ENCODE data around the gene CSF2. TPM values are rescaled to one million over a fixed set of nuclear protein-coding genes. Genes with fewer than 3 reads are reported as not detected.
A peak's percentile ranks its signal among the peaks of the same experiment; 100 is the strongest.

Gene CSF2
- total RNA-seq (2021; fragmentation: NEBNext Ultra II Directional; extraction: Animal tissue kit (Norgen Biotek cat#: 25700)), result under 1 TPM in 1 of 6 experiments, not detected in 5; 0.21 TPM
- long read RNA-seq, result 0 reads

- TF ChIP-seq CTCF (IDR thresholded peaks at IDR 0.05), result no peak
- no peak within 1 kb of the TSS for H3K4me3 Mint-ChIP-seq
- peaks cover 1% of the 10 kb centered on the region for H3K27me3 Mint-ChIP-seq (ENCODE audit: insufficient read depth)
- peaks cover 39% of the 10 kb centered on the region for H3K4me1 Mint-ChIP-seq (ENCODE audit: low read depth)
- no peaks in the 10 kb centered on the region for H3K9me3 Mint-ChIP-seq
- H3K36me3 Mint-ChIP-seq (ENCODE audit: low read depth), result no peaks in the 10 kb centered on the region
- peak; percentile 32 for DNase-seq
- no peak within 1 kb of the TSS for H3K27ac Mint-ChIP-seq
Observed at GRCh38 chr5:132073231-132074013, at the start of gene CSF2. CSF2 (plus strand) TSS chr5:132073789; CDS start chr5:132073824, 35 bp downstream.

DNA sequence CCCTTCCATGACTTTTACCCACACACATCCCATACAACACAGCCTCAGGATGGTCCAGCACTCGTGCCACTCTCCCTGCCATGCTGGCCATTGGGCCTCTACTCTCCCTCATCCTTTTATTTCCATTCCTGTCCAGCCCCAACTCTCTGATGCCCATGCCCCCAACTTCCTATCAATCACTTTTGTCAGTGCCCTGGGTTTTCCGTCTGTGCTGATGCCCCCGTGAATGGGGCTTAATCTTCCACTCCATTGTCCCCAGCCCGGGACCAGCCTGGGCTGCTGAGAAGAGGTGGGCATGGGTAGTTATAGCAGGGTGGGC lies 49.5 kb upstream of the CSF2 start:
- no peak overlapping the region for H3K4me3 Mint-ChIP-seq
- no peaks in the 10 kb centered on the region for H3K36me3 Mint-ChIP-seq (ENCODE audit: low read depth)
- peaks cover 20% of the 10 kb centered on the region for H3K4me1 Mint-ChIP-seq (ENCODE audit: low read depth)
- DNase-seq, result no peak
- H3K27ac Mint-ChIP-seq, result no peak overlapping the region
- no peaks in the 10 kb centered on the region for H3K9me3 Mint-ChIP-seq
- peaks cover 11% of the 10 kb centered on the region for H3K27me3 Mint-ChIP-seq (ENCODE audit: insufficient read depth)
- TF ChIP-seq CTCF (IDR thresholded peaks at IDR 0.05), result no peak

DNA sequence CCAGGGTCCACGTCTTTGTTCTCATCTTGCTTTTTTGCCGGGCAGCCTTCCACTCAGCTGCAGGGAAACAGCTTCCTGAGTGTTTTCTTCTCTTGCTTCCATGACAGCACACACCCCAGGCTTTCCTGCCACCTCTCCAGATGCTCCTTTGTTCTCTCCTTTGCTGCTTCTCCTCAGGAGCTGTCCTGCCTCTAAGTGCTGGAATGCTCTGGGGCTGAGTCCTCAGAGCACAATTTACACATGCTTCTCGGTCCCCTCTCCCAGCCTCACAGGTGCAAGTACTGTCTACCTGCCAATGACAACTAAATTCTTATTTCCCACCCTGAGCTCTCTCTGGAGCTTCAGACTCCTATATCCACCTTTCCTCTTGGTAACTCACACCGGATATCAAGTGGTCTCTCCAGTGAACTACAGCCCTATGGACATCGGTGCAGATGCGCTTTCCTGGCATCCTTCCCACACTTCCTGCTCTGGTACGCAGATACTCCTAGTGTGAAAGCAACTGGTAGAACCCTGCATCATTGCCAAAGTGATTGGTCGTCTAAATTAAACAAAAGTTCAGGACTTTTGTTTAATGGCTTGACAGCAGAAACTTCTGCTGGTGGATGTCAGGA lies 48.7 kb upstream of the CSF2 start:
- Mint-ChIP-seq H3K36me3 (ENCODE audit: low read depth) (no peaks in the 10 kb centered on the region), H3K27ac (no peak overlapping the region), H3K27me3 (ENCODE audit: insufficient read depth) (peaks cover 10% of the 10 kb centered on the region), H3K4me3 (no peak overlapping the region), H3K4me1 (ENCODE audit: low read depth) (peaks cover 20% of the 10 kb centered on the region), H3K9me3 (no peaks in the 10 kb centered on the region)
- no peak for TF ChIP-seq CTCF (IDR thresholded peaks at IDR 0.05)
- DNase-seq, result no peak

DNA sequence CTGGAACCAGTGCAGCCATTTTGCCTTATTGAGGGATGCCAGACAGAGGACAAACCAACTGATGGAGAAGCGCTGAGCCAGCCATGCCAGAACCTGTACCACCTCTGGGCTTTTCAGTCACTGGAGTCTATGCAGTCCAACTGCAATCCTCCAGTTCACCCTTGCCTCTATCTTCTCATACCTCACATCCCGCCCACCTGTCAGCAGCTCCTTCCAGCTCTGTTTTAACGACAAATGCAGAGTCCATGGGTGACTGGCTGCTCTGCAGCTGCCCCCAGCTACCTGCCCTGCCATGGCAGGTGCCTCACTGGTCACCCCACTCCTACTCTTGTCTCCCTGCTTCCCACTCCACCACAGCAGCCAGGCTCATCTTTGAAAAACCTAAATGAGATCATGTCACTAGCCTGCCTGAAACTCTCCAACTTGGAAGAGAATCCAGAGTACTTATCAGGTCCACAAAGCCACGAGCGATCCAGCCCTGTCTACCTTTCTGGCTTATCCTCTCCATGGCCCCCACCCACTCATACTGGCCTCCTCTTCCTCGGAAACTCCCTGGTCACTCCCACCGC lies 48.1 kb upstream of the CSF2 start:
- H3K27me3 Mint-ChIP-seq (ENCODE audit: insufficient read depth), result peaks cover 10% of the 10 kb centered on the region
- no peaks in the 10 kb centered on the region for H3K9me3 Mint-ChIP-seq

DNA sequence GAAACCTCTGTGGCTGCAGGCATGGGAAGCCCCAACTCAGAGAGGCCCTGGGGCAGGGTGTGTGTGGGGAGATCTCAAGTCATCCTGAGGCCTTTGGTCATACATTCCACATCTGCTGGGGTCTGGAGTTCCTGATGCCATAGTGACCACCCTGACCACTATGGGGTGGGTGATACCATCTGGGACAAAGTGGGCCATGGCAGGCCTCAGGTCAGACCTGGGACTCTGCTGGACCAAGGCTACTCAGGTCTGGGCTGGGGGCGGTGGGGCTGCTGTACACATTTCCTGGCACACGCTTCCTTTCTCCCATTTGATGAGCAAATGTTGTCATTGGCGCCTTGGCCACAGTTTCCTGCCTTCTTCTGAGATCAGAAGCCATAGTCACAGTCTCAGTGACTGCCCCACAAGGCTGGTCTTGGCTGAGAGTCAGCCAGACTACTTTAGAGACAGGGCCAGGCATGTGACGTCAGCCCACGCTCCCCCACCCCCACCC lies 47.0 kb upstream of the CSF2 start:
- H3K36me3 Mint-ChIP-seq (ENCODE audit: low read depth), result no peaks in the 10 kb centered on the region
- DNase-seq, result no peak
- H3K9me3 Mint-ChIP-seq, result no peaks in the 10 kb centered on the region
- TF ChIP-seq CTCF (IDR thresholded peaks at IDR 0.05), result no peak
- H3K4me1 Mint-ChIP-seq (ENCODE audit: low read depth), result peaks cover 10% of the 10 kb centered on the region; the same call in 1 of the 2 replicates
- no peak overlapping the region for H3K27ac Mint-ChIP-seq
- H3K27me3 Mint-ChIP-seq (ENCODE audit: insufficient read depth), result peaks cover 11% of the 10 kb centered on the region
- H3K4me3 Mint-ChIP-seq, result no peak overlapping the region

More for the DNA sequence above, 48.1 kb upstream of the CSF2 start:
- Mint-ChIP-seq H3K4me3 (no peak overlapping the region), H3K36me3 (ENCODE audit: low read depth) (no peaks in the 10 kb centered on the region), H3K4me1 (ENCODE audit: low read depth) (peaks cover 20% of the 10 kb centered on the region), H3K27ac (no peak overlapping the region)
- DNase-seq, result no peak
- no peak for TF ChIP-seq CTCF (IDR thresholded peaks at IDR 0.05)

All from HFFc6 (cell line).